ENCODE measurements around the gene GATC.
"Not testable (repeated sequence)": the region's sequence is repeated elsewhere in the genome, so short reads cannot be mapped to it uniquely, and the experiment has no call there.

Gene GATC

GRCh38 chr12:120485961-120486881 lies 40.0 kb downstream of the GATC start:
- in situ Hi-C loops (cut with MboI; ENCODE audit: low pct_unique_long_range_greater_than_20kb, low sequenced_read_pairs, unreplicated experiment) = no loop called here
- DNase-seq (ENCODE audit: low spot score) = no peak
- no peak for TF ChIP-seq CTCF (IDR thresholded peaks at IDR 0.05; ENCODE audit: extremely low read depth, insufficient read depth, missing control alignments)

- DNase-seq (ENCODE audit: low spot score); in situ Hi-C loops (cut with MboI; ENCODE audit: low pct_unique_long_range_greater_than_20kb, low sequenced_read_pairs, unreplicated experiment): not testable (repeated sequence)
Observed at GRCh38 chr12:120487552-120487951, 41.3 kb downstream of the GATC start.

- in situ Hi-C loops (cut with MboI; ENCODE audit: low pct_unique_long_range_greater_than_20kb, low sequenced_read_pairs, unreplicated experiment) = no loop called here
- TF ChIP-seq CTCF (IDR thresholded peaks at IDR 0.05; ENCODE audit: extremely low read depth, insufficient read depth, missing control alignments) = no peak
- no peak for DNase-seq (ENCODE audit: low spot score)
Observed at GRCh38 chr12:120488057-120488640, 41.9 kb downstream of the GATC start.

- TF ChIP-seq CTCF (IDR thresholded peaks at IDR 0.05; ENCODE audit: extremely low read depth, insufficient read depth, missing control alignments) = no peak
- no peak for DNase-seq (ENCODE audit: low spot score)
- in situ Hi-C loops (cut with MboI; ENCODE audit: low pct_unique_long_range_greater_than_20kb, low sequenced_read_pairs, unreplicated experiment) = no loop called here
Observed at GRCh38 chr12:120489018-120489417, 42.8 kb downstream of the GATC start.

GRCh38 chr12:120490325-120490724 lies 44.1 kb downstream of the GATC start:
- no peak for TF ChIP-seq CTCF (IDR thresholded peaks at IDR 0.05; ENCODE audit: extremely low read depth, insufficient read depth, missing control alignments)
- DNase-seq (ENCODE audit: low spot score) = no peak
- in situ Hi-C loops (cut with MboI; ENCODE audit: low pct_unique_long_range_greater_than_20kb, low sequenced_read_pairs, unreplicated experiment) = no loop called here

- TF ChIP-seq CTCF (IDR thresholded peaks at IDR 0.05; ENCODE audit: extremely low read depth, insufficient read depth, missing control alignments) = no peak
- in situ Hi-C loops (cut with MboI; ENCODE audit: low pct_unique_long_range_greater_than_20kb, low sequenced_read_pairs, unreplicated experiment) = no loop called here
- no peak for DNase-seq (ENCODE audit: low spot score)
Observed at GRCh38 chr12:120490833-120491512, 44.7 kb downstream of the GATC start.

All from GM13977 (cell line).